Muscle layer of duodenum (tissue), 2 donors: ENCODE data around the gene NUP62.
A peak's percentile ranks its signal among the peaks of the same experiment; 100 is the strongest.
"Not testable (repeated sequence)": the region's sequence is repeated elsewhere in the genome, so short reads cannot be mapped to it uniquely, and the experiment has no call there.

ENCODE experiments used
- H3K27ac ChIP-seq: one replicate; pipeline ENCODE4 v1.7.0; 2013; ENCODE audit warnings: mild to moderate bottlenecking, low read length
- H3K27me3 ChIP-seq: one replicate; pipeline ENCODE4 v1.7.0; 2013; ENCODE audit warnings: low read depth, mild to moderate bottlenecking, control low read depth, low read length
- H3K36me3 ChIP-seq, 2 donors: one replicate each; pipeline ENCODE4 v1.7.0; 2013; ENCODE audit warnings: low read length in 2 of 2, control low read depth in 1 of 2, mild to moderate bottlenecking in 1 of 2; ENCODE audit not compliant: insufficient read depth in 2 of 2, control insufficient read depth in 1 of 2
- H3K4me1 ChIP-seq, 2 donors: one replicate each; pipeline ENCODE4 v1.7.0; 2013; ENCODE audit warnings: low read length in 2 of 2, mild to moderate bottlenecking in 2 of 2, control low read depth in 1 of 2, moderate library complexity in 1 of 2; ENCODE audit not compliant: insufficient read depth in 2 of 2, control insufficient read depth in 1 of 2
- H3K4me3 ChIP-seq, 2 donors: one replicate each; pipeline ENCODE4 v1.7.0; 2013; ENCODE audit warnings: low read length in 2 of 2, low read depth in 1 of 2, mild to moderate bottlenecking in 1 of 2
- H3K9me3 ChIP-seq, 2 donors: one replicate each; pipeline ENCODE4 v1.7.0; 2013; ENCODE audit warnings: low read length in 2 of 2, control low read depth in 1 of 2, mild to moderate bottlenecking in 1 of 2; ENCODE audit not compliant: control insufficient read depth in 1 of 2
- donor health status: healthy.

The NUP62 gene

DNA sequence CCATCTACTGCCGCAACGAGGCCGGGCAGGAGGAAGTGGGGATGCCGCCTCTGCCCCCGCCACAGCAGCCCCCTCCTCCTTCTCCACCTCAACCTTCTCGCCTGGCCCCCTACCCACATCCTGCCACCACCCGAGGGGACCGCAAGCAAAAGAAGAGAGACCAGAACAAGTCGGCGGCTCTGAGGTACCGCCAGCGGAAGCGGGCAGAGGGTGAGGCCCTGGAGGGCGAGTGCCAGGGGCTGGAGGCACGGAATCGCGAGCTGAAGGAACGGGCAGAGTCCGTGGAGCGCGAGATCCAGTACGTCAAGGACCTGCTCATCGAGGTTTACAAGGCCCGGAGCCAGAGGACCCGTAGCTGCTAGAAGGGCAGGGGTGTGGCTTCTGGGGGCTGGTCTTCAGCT lies 3.4 kb upstream of the NUP62 start:
- Histone ChIP-seq H3K4me3 (no peak overlapping the region), H3K27ac (no peak overlapping the region), H3K36me3 (peaks cover 1 to 3% of the 10 kb centered on the region in 2 donors), H3K9me3 (no peaks in the 10 kb centered on the region), H3K27me3 (no peaks in the 10 kb centered on the region), H3K4me1 (peaks cover 2 to 15% of the 10 kb centered on the region in 2 donors)

GRCh38 chr19:49932041-49932451 lies 2.7 kb upstream of the NUP62 start:
- no peak overlapping the region for H3K4me3 ChIP-seq
- H3K27me3 ChIP-seq: no peaks in the 10 kb centered on the region
- H3K9me3 ChIP-seq: no peaks in the 10 kb centered on the region
- H3K27ac ChIP-seq: no peak overlapping the region
- peaks cover 8 to 9% of the 10 kb centered on the region in 2 donors for H3K36me3 ChIP-seq
- H3K4me1 ChIP-seq: peaks cover 7 to 18% of the 10 kb centered on the region in 2 donors

DNA sequence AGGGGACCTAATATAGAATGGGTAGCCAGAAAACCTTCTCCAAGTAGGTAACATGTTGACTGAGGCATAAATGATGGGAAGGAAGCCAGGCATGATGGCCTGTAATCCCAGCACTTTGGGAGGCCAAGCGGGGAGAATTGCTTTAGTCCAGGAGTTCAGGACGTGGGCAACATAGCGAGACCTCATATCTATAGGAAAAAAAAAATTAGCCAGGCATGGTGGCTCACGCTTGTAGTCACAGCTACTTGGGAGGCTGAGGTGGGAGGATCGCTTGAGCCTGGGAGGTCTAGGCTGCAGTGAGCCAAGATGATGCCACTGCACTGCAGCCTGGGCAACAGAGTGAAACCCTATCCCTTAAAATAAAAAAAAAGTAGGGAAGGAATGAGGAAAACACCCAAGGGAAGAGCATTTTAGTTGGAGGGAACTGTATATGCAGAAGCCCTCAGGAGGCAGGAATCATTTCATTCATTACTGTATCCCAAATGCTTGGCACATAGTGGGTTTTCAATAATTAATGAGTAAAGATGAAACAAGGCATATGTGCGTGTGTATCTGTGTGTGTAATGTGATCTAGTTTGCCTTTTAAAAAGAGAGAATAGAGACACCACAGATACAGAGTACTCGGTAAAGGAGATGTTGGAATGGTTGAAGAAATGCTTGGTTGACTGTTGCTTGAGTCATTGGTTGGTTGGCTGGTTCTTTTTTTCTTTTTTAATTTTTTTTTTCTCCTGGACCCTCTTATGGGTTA lies 2.2 kb upstream of the NUP62 start:
- Histone ChIP-seq H3K27ac (no peak overlapping the region), H3K36me3 (peaks cover 9 to 11% of the 10 kb centered on the region in 2 donors), H3K27me3 (no peaks in the 10 kb centered on the region), H3K4me1 (peaks cover 7 to 20% of the 10 kb centered on the region in 2 donors), H3K9me3 (no peaks in the 10 kb centered on the region), H3K4me3 (no peak overlapping the region)

DNA sequence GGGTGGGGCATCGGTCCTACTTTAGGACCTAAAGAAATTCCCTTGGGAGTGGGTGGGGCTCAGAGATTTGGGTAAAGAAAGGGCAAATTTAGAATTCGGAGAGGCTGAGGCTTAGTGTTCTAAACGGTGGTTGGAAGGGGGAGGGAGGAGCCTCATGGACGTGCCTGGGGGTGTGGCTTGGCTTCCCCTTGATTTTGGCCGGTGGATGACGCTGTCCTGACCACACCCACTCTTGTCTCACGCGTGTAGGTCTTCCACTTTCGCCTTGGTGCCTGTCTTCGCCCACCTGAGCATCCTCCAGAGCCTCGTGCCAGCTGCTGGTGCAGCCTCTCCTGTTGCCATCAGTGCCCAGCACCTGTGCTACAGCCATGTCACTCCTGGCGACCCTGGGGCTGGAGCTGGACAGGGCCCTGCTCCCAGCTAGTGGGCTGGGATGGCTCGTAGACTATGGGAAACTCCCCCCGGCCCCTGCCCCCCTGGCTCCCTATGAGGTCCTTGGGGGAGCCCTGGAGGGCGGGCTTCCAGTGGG lies 1.2 kb upstream of the NUP62 start:
- H3K4me1 ChIP-seq: peaks cover 7 to 20% of the 10 kb centered on the region in 2 donors
- no peak overlapping the region for H3K27ac ChIP-seq
- H3K4me3 ChIP-seq: peak overlapping the region in 1 of 2 donors; percentile 100
- no peaks in the 10 kb centered on the region for H3K27me3 ChIP-seq
- H3K36me3 ChIP-seq: peaks cover 9 to 12% of the 10 kb centered on the region in 2 donors
- no peaks in the 10 kb centered on the region for H3K9me3 ChIP-seq

GRCh38 chr19:49929611-49930482 lies 543 bp upstream of the NUP62 start:
- H3K36me3 ChIP-seq: peaks cover 9 to 12% of the 10 kb centered on the region in 2 donors

DNA sequence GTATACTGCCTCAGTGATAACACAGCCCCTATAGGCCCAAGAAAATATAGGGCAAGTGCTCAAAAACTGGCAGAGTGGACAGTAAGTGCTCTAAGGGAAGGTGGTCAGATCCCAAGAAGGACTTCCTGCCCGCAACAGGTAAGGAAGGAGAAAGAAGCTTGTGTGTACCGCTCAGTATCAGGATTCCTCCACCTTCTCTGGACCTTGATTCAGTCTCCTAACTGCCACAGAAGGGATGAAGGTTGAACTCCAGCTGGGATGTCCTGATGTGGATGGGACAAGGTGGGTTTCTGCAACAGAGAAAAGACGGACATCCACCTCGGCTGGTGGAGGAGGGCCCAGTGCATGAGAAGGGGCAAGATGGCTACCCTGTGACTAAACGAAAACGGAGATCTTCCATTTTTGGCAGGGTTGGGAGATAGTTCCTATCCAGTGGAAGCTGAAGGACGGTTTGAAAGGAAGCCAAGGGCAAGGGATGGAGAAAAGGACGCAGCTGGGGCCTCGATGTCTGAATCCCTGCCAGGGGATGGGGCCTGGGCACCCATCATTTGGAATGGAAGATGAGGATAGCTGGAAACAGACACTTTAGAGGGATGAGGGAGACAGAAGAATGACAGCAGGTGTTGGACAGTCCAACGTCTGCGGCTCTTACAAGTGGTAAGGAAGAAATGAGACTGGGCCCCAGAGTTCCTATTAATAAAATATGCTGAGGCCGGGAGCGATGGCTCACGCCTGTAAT lies 1.6 kb downstream of the NUP62 start:
- Histone ChIP-seq H3K27ac (peak overlapping the region; percentile 68), H3K27me3 (no peaks in the 10 kb centered on the region), H3K36me3 (peaks cover 18 to 23% of the 10 kb centered on the region in 2 donors), H3K4me3 (peak overlapping the region in 1 of 2 donors; percentile 38), H3K4me1 (peaks cover 7 to 20% of the 10 kb centered on the region in 2 donors), H3K9me3 (no peaks in the 10 kb centered on the region)

More at GRCh38 chr19:49929611-49930482, 543 bp upstream of the NUP62 start:
- Histone ChIP-seq H3K9me3 (no peaks in the 10 kb centered on the region), H3K4me1 (peaks cover 7 to 20% of the 10 kb centered on the region in 2 donors), H3K27ac (peak overlapping the region; percentile 88), H3K27me3 (no peaks in the 10 kb centered on the region), H3K4me3 (peak overlapping the region; percentile 90 to 100)

DNA sequence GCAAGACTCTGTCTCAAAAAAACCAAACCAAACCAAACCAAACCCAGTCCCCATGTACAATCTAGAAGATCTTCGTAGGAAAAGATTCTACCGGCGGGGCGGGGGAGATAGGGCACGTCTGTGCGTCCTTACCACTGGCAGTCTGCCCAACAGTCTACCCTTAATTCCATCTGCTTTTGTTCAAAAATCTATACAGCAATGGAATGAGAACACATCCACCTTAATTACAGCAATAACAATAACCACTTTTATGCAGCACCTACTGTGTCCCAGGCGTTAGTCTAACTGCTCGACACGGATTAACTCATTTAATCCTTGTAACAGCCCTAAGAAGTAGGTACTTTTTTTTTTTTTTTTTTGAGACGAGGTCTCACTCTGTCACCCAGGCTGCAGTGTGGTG lies 2.8 kb downstream of the NUP62 start:
- Histone ChIP-seq H3K27me3 (no peaks in the 10 kb centered on the region), H3K4me1 (peaks cover 7 to 20% of the 10 kb centered on the region in 2 donors), H3K9me3 (no peaks in the 10 kb centered on the region), H3K4me3 (no peak overlapping the region), H3K27ac (no peak overlapping the region), H3K36me3 (peaks cover 18 to 34% of the 10 kb centered on the region in 2 donors)

- peaks cover 18 to 42% of the 10 kb centered on the region in 2 donors for H3K36me3 ChIP-seq
- no peak overlapping the region for H3K27ac ChIP-seq
- H3K4me3 ChIP-seq: no peak overlapping the region
- H3K9me3 ChIP-seq: no peaks in the 10 kb centered on the region
- no peaks in the 10 kb centered on the region for H3K27me3 ChIP-seq
- peaks cover 7 to 20% of the 10 kb centered on the region in 2 donors for H3K4me1 ChIP-seq
Observed at GRCh38 chr19:49925486-49925885, 3.8 kb downstream of the NUP62 start.

DNA sequence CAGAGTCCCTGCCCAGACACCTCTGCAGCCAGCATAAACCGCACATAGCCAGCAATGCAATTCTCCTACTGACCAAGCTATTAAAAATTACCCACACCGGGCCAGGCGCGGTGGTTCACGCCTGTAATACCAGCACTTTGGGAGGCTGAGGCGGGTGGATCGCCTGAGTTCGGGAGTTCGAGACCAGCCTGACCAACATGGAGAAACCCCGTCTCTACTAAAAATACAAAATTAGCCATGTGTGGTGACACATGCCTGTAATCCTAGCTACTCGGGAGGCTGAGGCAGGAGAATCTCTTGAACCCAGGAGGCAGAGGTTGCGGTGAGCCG lies 4.5 kb downstream of the NUP62 start:
- H3K4me1 ChIP-seq: peaks cover 7 to 20% of the 10 kb centered on the region in 2 donors
- peaks cover 18 to 46% of the 10 kb centered on the region in 2 donors for H3K36me3 ChIP-seq
- not testable (repeated sequence) for H3K27ac ChIP-seq, H3K9me3 ChIP-seq, H3K4me3 ChIP-seq, H3K27me3 ChIP-seq

DNA sequence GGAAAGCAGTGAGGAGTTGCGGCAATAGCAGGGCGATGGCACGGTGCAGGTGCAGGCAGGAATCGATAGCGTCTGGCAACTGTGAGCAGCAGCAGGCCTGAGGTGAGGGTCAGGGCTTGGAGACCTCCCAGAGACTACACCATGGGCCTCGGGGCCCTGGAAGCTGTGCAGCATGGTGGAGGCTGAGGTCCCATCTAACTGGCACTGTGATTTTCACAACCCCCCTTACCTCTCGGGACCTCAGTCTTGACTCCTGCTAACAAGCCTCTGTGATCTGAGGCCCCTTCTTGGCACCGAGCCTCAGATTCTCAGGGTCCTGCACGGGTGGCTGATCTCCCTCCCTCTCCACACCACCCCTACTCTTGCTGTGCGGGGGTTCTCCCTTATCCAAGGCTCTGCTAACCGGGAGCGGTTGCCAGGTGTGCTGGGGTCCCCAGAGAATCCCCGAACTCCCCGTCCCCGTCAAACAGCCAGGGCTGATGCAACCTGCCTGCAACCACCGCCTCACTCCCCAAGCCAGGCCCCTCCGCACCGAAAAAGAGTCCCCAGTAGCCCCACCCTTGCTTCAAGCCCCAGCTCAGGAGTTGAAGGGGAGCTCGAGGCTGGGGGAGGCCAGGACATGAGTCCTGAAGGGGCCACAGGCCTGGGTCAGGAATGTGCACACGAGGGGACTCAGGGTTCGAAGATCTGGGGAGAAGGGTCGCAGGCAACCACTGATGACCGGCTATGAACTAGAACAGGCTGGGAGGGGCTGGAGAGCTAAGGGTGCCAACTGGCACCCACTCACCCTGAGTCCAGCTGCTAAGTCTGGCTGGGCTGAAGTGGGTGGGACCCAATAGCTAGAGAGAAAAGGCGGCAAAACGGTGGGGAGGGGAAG lies 5.1 kb downstream of the NUP62 start:
- Histone ChIP-seq H3K27ac (no peak overlapping the region), H3K27me3 (no peaks in the 10 kb centered on the region), H3K4me3 (no peak overlapping the region), H3K9me3 (no peaks in the 10 kb centered on the region), H3K36me3 (peaks cover 18 to 46% of the 10 kb centered on the region in 2 donors), H3K4me1 (peaks cover 7 to 20% of the 10 kb centered on the region in 2 donors)
